Stimulated activated CD4-positive, alpha-beta T cell treated with anti-CD3 and anti-CD28 coated beads, Interleukin-1b, Interleukin-23, amount 100 ng/mL, for 1 hour (primary cell): Measurements from ENCODE around the gene POU5F2.

Experiments used
- DNase-seq, 2 donors: peaks; one replicate each; pipeline ENCODE4 v3.0.0-alpha.2; 2020; ENCODE audit warnings: low read depth in 2 of 2

Gene POU5F2, protein sequence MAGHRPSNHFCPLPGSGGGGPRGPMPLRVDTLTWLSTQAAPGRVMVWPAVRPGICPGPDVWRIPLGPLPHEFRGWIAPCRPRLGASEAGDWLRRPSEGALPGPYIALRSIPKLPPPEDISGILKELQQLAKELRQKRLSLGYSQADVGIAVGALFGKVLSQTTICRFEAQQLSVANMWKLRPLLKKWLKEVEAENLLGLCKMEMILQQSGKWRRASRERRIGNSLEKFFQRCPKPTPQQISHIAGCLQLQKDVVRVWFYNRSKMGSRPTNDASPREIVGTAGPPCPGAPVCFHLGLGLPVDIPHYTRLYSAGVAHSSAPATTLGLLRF

DNA sequence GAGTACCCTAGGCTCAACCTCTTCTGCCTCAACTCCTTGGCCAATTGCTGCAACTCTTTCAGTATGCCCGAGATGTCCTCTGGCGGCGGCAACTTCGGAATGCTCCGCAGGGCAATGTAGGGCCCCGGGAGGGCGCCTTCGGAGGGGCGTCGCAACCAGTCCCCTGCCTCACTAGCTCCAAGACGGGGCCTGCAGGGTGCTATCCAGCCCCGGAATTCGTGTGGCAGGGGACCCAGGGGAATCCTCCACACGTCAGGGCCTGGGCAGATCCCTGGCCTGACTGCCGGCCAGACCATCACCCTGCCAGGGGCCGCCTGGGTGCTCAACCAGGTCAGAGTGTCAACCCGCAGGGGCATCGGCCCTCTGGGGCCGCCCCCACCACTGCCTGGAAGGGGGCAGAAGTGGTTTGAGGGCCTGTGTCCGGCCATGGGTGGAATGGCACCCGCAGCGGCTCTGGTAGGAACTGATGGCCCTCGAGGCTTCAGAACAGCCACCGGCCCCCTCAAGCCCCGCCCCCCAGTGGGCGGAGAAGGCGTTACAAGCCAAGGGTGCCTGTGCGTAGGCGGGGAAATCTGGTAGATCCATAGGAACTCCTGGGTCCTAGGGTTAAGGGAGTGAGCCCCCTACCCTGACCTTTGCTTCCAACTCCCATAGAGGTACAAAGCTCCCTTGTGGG is at the start of gene POU5F2:
Gene POU5F2 (minus strand): TSS at position 465 of the 676 bp plus-strand sequence. CDS start 37 bp downstream, at position 428.
- no peak for DNase-seq

- DNase-seq, result no peak
These were observed 49.0 kb upstream of the POU5F2 start for GRCh38 chr5:93790401-93790800.

GRCh38 chr5:93789173-93790067 is 48.0 kb upstream of the POU5F2 start:
- DNase-seq, result no peak

DNA sequence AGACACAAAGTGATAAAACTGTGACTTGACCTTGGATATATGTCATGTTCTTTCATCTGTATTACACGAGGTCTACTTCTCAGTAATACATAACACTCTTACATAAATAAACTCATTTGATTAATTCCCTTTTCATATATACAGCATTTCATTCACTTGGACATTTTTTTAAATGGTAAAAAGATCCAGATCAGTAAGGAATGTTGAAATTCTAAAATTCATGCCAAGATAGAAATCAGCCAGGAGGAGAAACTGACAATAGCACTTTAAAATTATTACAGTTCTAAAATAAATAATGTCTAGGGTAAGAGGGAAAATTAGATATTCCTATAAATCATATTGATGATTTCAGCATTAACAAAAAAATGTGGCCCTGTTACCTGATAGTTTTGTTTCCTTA is 46.2 kb upstream of the POU5F2 start:
- no peak for DNase-seq

DNA sequence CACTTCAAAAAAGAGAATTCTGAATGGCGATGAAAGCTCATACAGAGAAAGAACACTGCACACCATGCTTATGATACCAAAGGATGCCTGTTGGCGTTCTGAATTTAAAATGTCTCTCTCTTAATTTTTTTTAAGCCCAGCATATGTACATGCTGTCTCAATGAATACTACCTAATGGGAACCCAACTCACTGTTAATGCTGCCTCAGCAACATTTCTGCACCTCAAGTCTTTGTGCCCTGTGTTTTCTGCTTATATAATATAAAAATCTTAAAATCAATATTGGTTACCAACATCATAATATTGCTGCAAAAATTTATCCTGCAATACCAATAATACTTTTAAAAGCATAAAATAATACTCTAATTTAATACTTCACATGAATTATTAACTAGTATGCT is 44.1 kb upstream of the POU5F2 start:
- DNase-seq, result no peak

DNA sequence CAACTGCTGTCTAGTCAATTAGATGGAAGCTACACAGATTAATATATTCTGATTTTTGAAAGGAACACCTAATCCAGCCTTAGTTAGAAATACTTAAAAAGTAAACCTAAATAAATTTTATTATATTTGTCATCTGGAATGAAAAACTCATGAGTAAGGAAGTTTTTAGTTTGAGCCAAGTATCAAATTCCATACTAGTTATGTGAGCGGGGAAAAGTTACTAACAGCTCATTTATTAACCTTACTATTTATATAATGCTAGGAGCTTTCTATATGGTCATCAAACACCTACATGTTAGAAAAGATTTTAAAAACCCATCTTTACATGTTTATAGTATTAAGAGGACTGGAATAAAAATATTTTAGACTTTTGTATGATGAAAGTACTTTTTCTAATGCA is 41.6 kb upstream of the POU5F2 start:
- no peak for DNase-seq

DNA sequence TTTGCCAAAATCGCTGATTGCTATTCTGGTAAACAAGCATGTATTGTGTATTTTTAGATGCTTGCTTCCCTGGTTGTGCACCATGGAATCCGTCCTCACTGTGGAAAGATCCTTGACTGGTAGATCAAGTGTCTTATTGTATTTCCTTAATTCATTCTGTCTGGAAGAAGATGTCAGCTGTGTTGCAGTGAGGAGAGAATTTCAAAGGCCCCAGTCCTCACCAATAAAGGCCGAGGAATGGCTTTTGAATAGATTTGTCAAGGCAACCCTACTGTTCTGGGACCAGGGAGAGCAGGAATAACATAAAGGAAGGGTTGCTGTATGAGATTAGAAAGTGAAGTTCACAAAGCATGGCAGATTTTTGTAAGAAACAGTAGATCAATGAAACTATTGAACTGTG is 36.2 kb upstream of the POU5F2 start:
- DNase-seq, result no peak

- no peak for DNase-seq
These were observed 15.0 kb upstream of the POU5F2 start for GRCh38 chr5:93756372-93756771.

GRCh38 chr5:93755716-93756115 is 14.3 kb upstream of the POU5F2 start:
- no peak for DNase-seq

DNA sequence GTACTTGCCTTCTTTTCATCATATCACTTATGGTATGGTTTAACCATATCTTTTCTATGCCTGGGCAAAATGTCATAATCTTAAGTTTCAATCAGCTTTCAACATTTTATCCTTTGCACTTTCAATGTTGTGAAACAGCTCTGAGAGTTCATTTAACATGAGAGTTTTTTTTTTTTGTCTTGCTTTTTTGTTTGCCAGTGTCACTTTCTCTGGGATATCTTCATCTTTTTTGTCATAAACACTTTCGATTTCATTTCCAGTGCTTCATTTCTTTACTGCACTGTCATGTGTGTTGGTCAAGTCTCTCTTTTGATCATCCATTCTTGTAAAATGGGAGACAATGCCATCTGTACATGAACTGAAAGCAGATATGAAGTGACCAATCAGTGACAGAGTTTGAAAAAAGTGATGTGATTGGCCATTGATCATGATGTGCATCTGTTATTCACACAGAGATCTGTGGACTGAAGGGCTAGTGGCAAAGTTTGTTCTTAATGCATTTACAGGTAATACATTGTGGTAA is 7.5 kb upstream of the POU5F2 start:
- no peak for DNase-seq

- DNase-seq, result no peak
These were observed 5.1 kb upstream of the POU5F2 start for GRCh38 chr5:93746406-93747056.

- DNase-seq, result no peak
These were observed 5.1 kb downstream of the POU5F2 start for GRCh38 chr5:93736284-93736683.

DNA sequence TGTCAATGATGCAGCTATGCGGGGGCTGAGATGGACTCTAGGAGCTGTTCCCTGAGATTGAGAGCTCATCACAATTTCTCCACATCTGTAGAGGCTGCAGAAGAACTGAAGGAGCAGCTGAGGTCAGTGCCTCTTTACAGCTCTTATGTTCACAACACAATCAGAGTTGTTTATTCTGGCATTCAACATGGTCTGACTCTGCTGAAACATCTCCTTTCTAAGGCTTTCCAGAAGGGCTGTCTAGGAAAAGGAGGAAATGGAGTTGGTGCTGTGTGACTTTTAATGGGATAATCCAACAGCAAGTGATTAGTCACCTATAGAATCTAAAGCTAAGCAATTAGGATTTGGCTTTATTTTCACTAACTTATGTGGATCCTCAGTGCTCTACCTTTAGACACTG is 6.0 kb downstream of the POU5F2 start:
- no peak for DNase-seq

DNA sequence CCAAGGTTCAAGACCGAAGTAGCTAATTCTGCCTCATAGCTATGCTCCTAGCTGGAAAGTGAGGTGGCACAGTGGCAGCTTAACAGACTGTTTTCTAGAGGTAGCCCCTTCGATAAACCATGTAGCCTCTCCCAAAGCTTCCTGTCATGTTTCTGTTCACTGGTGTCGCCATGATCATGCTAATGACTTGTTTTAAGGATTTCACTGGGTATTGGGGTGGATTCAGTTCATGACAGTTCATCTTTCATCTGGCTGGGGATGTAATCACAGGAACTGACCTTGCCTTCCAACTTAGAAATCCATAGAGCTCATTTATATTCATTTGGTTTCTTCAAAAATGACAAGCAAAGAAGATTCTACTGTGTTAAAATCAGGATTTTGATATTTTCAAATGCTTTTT is 9.4 kb downstream of the POU5F2 start:
- DNase-seq, result no peak

GRCh38 chr5:93726595-93726994 is 14.8 kb downstream of the POU5F2 start:
- no peak for DNase-seq

GRCh38 chr5:93724791-93725190 is 16.6 kb downstream of the POU5F2 start:
- DNase-seq, result no peak

DNA sequence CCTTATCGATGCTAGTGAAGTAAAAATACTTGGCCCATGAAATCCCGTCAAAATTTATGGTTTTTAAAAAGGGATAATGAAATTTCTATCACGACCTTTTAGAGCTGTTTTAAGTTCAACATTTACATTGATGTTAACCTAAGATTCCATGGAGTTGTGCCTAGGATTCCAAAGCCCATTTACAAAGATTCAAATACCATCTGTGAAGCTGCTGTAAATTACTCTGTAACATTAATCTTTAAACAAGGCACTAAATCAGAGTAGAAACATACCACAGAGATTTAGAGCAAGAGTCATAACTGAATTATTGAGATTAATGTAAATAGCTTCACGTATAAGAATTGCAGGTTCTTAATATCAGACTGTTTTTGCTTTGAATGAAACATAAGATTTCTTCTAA is 17.7 kb downstream of the POU5F2 start:
- no peak for DNase-seq

GRCh38 chr5:93723005-93723404 is 18.4 kb downstream of the POU5F2 start:
- no peak for DNase-seq

DNA sequence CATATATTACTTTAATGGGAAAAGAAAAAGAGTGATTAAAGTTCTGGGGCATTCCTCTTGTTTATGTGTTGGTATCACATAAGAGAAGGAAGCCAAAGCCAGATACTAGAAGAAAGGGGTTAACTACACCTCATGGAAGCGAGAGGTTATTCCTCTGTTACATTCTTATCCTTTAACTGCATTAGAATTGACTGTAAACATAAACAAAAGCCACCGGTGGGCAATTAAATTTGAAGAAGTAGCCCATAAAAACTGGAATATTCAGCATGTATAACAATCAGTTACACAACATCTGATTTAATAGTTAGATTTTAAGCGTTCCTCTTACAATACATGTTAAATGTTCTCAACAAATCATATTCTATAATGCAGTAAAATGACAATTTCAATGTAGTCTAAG is 18.8 kb downstream of the POU5F2 start:
- no peak for DNase-seq

DNA sequence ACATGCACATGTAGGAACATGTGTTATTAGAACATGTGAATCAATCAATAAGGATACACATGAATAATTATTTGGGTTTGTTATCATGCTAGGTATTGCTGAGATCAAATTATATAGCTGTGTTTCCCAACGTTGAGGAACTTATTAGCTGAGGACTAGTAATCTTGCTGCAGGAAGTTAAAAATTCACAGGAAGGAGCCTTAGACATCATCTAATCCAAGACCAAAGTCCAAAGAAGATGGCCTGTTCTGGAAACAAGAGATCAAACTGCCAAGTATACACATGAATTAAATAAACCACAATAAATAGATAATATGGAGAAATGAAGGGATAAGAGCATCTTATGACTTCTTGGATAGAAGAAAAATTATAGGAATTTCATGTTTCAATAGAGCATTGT is 19.9 kb downstream of the POU5F2 start:
- no peak for DNase-seq

DNA sequence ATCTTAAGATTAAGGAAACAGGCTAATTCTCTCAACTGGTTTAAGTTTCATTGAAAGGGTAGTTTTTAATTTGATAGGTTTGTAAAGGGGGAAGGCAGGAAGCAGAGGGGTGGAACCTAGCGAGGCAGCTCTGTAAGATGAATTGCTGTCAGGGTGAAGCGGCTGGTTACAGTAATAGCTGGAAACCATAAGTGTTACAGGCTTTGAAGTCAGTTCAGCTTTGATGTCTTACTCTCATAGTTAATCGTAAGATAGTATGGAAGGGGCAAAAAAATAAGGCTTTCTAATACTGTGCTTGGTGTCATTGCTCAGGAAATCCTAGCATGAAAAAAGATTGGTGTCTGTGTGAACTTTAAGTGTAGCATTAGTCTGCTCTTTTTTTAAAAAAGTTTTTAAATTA is 20.3 kb downstream of the POU5F2 start:
- no peak for DNase-seq

- no peak for DNase-seq
These were observed 24.2 kb downstream of the POU5F2 start for GRCh38 chr5:93717162-93717561.
